Lower leg skin (tissue), 4 donors: Measurements from ENCODE around the gene IL23R. TPM values are rescaled to one million over a fixed set of nuclear protein-coding genes. Genes with fewer than 3 reads are reported as not detected.
"Not testable (repeated sequence)": the region's sequence is repeated elsewhere in the genome, so short reads cannot be mapped to it uniquely, and the experiment has no call there.

Experiments used
- DNase-seq, 2 donors: peaks; one replicate each; pipeline ENCODE4 v3.0.0-alpha.2; 2019; ENCODE audit warnings: low spot score in 2 of 2
- H3K4me3 ChIP-seq: fragments of 200-600 bp; sonication (generic); 2 replicates; pipeline ENCODE4 v1.5.1; 2017; ENCODE audit warnings: mild to moderate bottlenecking, low read depth; ENCODE audit not compliant: poor library complexity, severe bottlenecking
- POLR2A ChIP-seq, 2 donors: fragments of 450-650 bp; IDR thresholded peaks; one replicate each; pipeline ENCODE4 v1.6.1; 2016 to 2017; ENCODE audit warnings: antibody characterized with exemption in 2 of 2, mild to moderate bottlenecking in 1 of 2, moderate library complexity in 1 of 2
- WGBS, 2 donors: methylation state at CpG; one replicate each; pipeline ENCODE4 v1.1.5; 2018; 5-methylcytosine and 5-hydroxymethylcytosine counted together
- intact Hi-C: fragments of 100-400 bp; cut with DNase I; formaldehyde crosslinking; loops from one replicate; pipeline ENCODE4 v1.15.0; 2023; ENCODE audit warnings: low total_unique reads
- total RNA-seq, 4 donors: library from RNA; depleted of rRNA; stranded (reverse); fragments of >200 nt; gene quantifications; one replicate each; pipeline ENCODE4 v1.1.0, GENCODE V29; 2016
- TF ChIP-seq, protein P1 (sequence below), 3 donors: fragments of 450-650 bp; IDR thresholded peaks; one replicate each; pipeline ENCODE4 v1.5.1; 2016; ENCODE audit warnings: antibody characterized with exemption in 3 of 3, mild to moderate bottlenecking in 3 of 3, moderate library complexity in 2 of 3

The IL23R gene
- total RNA-seq, 4 donors from 2014 or later: not detected

DNA sequence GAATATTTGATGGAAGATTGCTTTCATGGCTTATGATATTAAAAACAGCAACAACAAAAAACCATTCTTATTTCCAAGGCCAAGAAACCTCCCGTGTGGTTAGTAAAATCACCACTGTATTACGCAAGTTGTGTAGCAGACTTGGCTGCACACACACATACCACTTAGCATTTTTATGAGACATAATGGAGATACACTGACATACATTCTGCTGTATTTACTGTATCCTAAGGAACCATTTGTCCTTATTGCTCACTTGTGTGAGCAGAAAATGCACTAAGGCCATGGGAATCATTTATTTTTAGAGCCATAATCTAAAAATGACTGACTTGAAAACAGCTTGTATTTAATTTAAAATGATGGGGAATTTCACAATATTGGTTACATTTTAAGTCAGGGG lies 30.9 kb upstream of the IL23R start:
- TF ChIP-seq, protein P1, sequence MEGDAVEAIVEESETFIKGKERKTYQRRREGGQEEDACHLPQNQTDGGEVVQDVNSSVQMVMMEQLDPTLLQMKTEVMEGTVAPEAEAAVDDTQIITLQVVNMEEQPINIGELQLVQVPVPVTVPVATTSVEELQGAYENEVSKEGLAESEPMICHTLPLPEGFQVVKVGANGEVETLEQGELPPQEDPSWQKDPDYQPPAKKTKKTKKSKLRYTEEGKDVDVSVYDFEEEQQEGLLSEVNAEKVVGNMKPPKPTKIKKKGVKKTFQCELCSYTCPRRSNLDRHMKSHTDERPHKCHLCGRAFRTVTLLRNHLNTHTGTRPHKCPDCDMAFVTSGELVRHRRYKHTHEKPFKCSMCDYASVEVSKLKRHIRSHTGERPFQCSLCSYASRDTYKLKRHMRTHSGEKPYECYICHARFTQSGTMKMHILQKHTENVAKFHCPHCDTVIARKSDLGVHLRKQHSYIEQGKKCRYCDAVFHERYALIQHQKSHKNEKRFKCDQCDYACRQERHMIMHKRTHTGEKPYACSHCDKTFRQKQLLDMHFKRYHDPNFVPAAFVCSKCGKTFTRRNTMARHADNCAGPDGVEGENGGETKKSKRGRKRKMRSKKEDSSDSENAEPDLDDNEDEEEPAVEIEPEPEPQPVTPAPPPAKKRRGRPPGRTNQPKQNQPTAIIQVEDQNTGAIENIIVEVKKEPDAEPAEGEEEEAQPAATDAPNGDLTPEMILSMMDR (IDR thresholded peaks at IDR 0.05): no peak
- no peak for TF ChIP-seq POLR2A (IDR thresholded peaks at IDR 0.05)
- H3K4me3 ChIP-seq: no peak overlapping the region
- WGBS, 2 donors: 24 to 32% methylated on average over 2 of the region's 2 CpGs
- DNase-seq: no peak
- intact Hi-C loops: loop anchor here (10.0 kb wide), 1 partner anchor 509 kb away; no protein-coding TSS in a partner anchor

DNA sequence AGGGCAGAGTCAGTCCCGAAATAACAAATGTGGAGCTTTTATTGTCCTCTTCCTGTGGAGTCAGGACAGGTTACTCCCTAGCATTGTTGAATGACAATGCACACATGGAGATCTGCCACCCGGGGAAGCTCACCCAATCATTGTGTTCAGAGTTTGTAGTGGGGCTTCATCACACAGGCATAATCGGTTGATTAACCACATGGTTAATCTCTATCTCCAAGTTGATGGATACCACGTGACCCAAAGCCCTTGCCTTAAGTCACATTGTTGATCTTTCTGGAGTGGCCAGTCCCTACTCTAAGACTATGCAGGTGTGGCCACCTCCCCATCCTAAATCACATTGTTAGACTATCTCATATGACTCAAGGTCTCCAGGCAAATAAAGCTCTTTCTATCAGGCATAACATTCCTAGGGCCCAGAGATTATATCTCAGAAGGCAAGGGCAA lies 28.9 kb upstream of the IL23R start:
- WGBS, 2 donors: 77 to 80% methylated on average over 4 of the region's 4 CpGs
- intact Hi-C loops: loop anchor here (10.0 kb wide), 1 partner anchor 507 kb away; no protein-coding TSS in a partner anchor
- TF ChIP-seq POLR2A (IDR thresholded peaks at IDR 0.05): no peak
- TF ChIP-seq, protein P1 (IDR thresholded peaks at IDR 0.05): no peak
- no peak for DNase-seq
- H3K4me3 ChIP-seq: no peak overlapping the region

DNA sequence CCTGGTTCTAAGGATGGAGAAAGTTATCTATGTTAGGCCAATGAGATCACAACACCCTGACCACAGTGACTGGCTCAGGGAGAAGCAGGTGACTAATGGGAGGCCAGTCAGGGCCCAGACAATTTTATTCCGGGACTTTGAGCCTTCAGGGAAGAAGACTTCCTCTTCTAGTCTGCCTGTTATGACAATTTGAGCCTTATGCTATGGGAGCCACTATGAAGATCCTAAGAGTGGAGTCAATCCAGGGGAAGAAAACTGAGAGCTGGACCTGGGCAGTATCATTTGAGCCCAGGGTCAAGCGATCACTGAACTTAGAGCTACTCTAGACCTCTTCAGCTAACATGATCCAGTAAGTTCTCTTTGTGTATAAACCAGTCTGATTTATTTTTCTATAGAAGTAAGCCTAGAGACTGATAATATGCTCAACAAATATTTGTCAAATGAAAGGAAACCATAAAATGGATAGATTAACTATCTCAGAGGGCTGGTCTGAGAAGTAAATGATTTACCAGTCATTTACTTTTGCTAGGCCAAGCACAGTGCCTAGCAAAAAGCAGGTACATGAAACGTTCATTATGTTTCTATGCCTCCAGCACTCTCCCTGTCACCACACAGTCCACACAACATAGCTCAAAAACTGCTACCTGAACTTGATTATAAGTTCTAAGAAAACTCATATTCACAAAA lies 27.3 kb upstream of the IL23R start:
- WGBS, 2 donors: 83 to 90% methylated on average over 3 of the region's 3 CpGs

DNA sequence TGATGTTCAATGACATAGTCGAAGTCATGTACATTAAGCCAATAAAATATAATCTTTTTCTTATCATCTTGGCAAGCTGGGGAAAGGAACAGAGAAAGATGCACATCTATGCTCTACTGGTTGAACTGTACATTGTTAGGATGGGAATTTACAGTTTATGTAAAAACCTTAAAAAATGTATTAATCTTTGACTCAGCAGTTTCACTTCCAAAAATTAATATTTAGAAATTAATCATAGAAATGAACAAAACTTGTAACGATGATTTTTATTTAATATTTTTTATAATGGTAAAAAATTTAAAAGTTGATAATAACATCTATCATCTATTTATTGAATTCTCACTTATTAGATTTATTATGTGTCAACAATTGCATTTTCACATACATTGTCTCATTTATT lies 25.8 kb upstream of the IL23R start:
- DNase-seq: no peak
- intact Hi-C loops: loop anchor here (10.0 kb wide), 2 partner anchors 146 to 376 kb away; no protein-coding TSS in a partner anchor
- TF ChIP-seq, protein P1 (IDR thresholded peaks at IDR 0.05): no peak
- TF ChIP-seq POLR2A (IDR thresholded peaks at IDR 0.05): no peak
- 86 to 97% methylated on average over 2 of the region's 2 CpGs for WGBS, 2 donors
- no peak overlapping the region for H3K4me3 ChIP-seq

More for the DNA sequence above, 27.3 kb upstream of the IL23R start:
- TF ChIP-seq, protein P1 (IDR thresholded peaks at IDR 0.05): no peak
- no peak for TF ChIP-seq POLR2A (IDR thresholded peaks at IDR 0.05)
- no peak overlapping the region for H3K4me3 ChIP-seq
- intact Hi-C loops: loop anchor here (10.0 kb wide), 1 partner anchor 506 kb away; no protein-coding TSS in a partner anchor
- DNase-seq: no peak

DNA sequence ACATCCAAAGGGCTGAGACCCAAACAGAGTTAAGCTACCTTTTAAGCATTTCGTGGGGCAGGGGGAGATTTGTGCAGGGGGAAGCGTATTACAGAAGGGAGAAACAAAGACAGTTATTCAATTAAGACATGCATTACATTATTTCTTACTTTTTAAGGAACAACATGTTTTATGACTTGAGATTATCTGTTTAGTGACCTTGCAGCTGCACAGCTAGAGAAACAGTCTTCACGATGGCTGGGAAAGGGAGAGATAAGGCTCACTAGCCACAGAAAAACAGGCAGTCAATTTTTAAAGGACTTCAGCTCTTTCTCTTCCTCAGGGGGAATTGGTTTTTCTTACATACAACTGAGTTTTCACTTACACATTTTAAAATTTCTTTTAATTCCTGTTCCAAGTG lies 24.4 kb upstream of the IL23R start:
- 78 to 85% methylated on average over 3 of the region's 3 CpGs for WGBS, 2 donors
- DNase-seq: not testable (repeated sequence)
- intact Hi-C loops: loop anchor here (10.0 kb wide), 2 partner anchors 147 to 377 kb away; no protein-coding TSS in a partner anchor

DNA sequence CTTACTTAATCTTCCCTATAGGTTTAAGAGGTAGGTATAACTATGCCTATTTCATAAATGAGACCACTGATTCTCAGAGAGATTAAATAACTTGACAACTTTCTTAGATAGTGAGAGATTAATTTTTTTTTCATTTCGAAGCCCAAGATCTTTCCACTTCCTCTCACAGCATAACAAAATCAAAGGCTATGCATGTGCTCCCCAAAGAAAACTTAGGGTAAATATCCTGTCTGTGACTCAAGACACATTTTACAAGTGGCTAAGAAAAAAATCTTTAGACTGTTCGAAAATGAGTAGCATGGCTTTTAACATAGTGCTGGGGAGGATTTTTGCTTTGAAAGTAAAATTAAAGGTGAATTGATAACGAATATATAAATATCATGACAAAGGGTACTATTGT lies 23.3 kb upstream of the IL23R start:
- intact Hi-C loops: loop anchor here (10.0 kb wide), 2 partner anchors 148 to 378 kb away; no protein-coding TSS in a partner anchor
- no peak for TF ChIP-seq POLR2A (IDR thresholded peaks at IDR 0.05)
- TF ChIP-seq, protein P1 (IDR thresholded peaks at IDR 0.05): no peak
- no peak overlapping the region for H3K4me3 ChIP-seq
- 57 to 68% methylated on average over 3 of the region's 3 CpGs for WGBS, 2 donors
- DNase-seq: no peak

More for the DNA sequence above, 24.4 kb upstream of the IL23R start:
- H3K4me3 ChIP-seq: not testable (repeated sequence)
